Stimulated activated naive B cell treated with anti-CD40 and anti-IgM and Interleukin-4, amounts not matched to agents 10 μg/mL and 1 μg/mL and 100 μg/mL, for 72 hours (primary cell): ENCODE data around the gene SIM1.

Experiments
- ATAC-seq, 2 donors: fragments of 150-1000 bp; cut with Tn5 transposase; replicated peaks; 2 replicates each; pipeline ENCODE4 v1.10.0; 2021; ENCODE audit warnings: moderate library complexity in 1 of 2
- DNase-seq: peaks from one replicate; pipeline ENCODE4 v3.0.0; 2021
- H3K27ac Mint-ChIP-seq: one replicate; pipeline ENCODE4 v1.8.0; 2022; ENCODE audit warnings: mild to moderate bottlenecking, mixed read lengths
- H3K27me3 Mint-ChIP-seq, 2 donors: one replicate each; pipeline ENCODE4 v1.8.0; 2022; ENCODE audit warnings: mixed read lengths in 2 of 2
- H3K36me3 Mint-ChIP-seq, 2 donors: one replicate each; pipeline ENCODE4 v1.8.0; 2022; ENCODE audit warnings: mixed read lengths in 2 of 2, mild to moderate bottlenecking in 1 of 2
- H3K4me1 Mint-ChIP-seq, 2 donors: one replicate each; pipeline ENCODE4 v1.8.0; 2022; ENCODE audit warnings: mixed read lengths in 2 of 2, mild to moderate bottlenecking in 1 of 2
- H3K4me3 Mint-ChIP-seq, 2 donors: one replicate each; pipeline ENCODE4 v1.8.0; 2022; ENCODE audit warnings: mild to moderate bottlenecking in 2 of 2, mixed read lengths in 2 of 2, moderate library complexity in 1 of 2
- H3K9me3 Mint-ChIP-seq, 2 donors: one replicate each; pipeline ENCODE4 v1.8.0; 2022; ENCODE audit warnings: mixed read lengths in 2 of 2, mild to moderate bottlenecking in 1 of 2

Gene SIM1

DNA sequence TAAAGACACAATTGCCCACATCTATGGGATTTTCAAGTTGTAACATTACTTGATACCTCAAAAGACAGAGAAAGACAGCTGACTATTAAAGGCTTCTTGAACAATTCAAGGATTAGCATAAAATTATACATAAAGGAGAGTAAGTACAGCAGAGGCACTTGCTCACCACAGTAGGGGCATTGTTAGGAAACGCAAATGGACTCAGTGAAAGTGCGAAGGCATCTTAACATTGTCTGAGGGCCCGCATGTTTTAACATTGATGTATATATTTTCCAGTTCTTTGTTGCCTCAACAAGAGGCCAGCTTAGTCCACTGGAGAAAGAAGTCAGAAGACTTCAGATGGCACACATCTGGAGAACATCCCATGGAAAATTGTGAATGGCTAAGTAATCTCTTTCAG is 115.4 kb downstream of the SIM1 start:
- no peak overlapping the region for H3K4me3 Mint-ChIP-seq
- H3K36me3 Mint-ChIP-seq: no peaks in the 10 kb centered on the region
- H3K27ac Mint-ChIP-seq: no peak overlapping the region
- ATAC-seq: no peak
- no peaks in the 10 kb centered on the region for H3K9me3 Mint-ChIP-seq
- no peaks in the 10 kb centered on the region for H3K4me1 Mint-ChIP-seq
- DNase-seq: no peak
- no peaks in the 10 kb centered on the region for H3K27me3 Mint-ChIP-seq

DNA sequence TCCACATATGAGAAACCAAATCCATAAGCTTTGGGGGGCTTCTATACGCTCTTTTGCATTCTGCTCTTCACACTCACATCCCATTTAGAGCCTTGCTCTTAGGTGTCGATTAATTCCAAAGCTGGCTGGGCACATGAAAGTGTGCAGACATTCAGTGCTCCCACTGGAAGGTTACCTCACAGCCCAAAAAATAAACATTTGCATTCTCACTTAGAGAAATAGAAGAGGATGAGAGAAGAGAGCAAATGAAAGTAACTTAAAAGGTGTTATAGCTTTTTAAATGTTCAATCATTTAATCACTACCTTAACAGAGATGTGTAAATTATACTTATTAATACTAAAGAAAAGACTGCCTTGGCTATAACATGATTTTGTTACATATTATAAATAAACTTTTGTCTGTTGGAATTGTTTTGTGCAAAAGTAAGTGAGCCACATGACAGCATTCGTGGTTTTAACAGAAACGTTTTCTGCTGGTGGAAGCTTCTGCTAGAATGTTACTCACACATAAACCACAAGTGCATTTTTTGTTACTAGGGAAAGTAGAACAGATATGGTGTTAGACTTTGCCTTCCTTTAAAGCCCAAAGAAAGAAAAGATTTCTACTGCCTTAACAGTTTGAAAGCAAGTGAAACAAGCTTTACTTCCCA is 116.7 kb downstream of the SIM1 start:
- Mint-ChIP-seq H3K27me3 (no peaks in the 10 kb centered on the region), H3K4me3 (no peak overlapping the region), H3K36me3 (no peaks in the 10 kb centered on the region), H3K9me3 (no peaks in the 10 kb centered on the region), H3K27ac (no peak overlapping the region), H3K4me1 (no peaks in the 10 kb centered on the region)
- DNase-seq (no peak), ATAC-seq (no peak)

DNA sequence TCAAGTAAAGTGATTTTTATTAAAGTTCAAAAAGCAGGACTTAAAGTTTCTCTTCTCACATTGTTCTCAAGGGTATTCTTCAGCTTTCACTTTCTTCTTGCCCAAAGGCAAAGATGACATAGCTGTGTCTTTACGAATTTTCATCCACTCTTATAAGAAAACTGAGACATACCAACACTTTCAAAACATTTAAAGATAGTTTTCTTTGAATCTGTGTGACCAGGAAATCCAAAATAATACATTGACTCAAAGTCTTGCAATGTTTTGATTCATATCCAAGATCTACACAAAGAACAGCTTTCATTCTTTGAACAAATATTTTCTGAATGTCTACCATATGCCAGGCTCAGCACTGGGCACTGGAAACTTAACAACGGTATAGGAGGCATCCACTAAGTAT is 117.9 kb downstream of the SIM1 start:
- H3K36me3 Mint-ChIP-seq: no peaks in the 10 kb centered on the region
- no peaks in the 10 kb centered on the region for H3K27me3 Mint-ChIP-seq
- no peak overlapping the region for H3K4me3 Mint-ChIP-seq
- DNase-seq (no peak), ATAC-seq (no peak)
- H3K4me1 Mint-ChIP-seq: no peaks in the 10 kb centered on the region
- no peaks in the 10 kb centered on the region for H3K9me3 Mint-ChIP-seq
- H3K27ac Mint-ChIP-seq: no peak overlapping the region

DNA sequence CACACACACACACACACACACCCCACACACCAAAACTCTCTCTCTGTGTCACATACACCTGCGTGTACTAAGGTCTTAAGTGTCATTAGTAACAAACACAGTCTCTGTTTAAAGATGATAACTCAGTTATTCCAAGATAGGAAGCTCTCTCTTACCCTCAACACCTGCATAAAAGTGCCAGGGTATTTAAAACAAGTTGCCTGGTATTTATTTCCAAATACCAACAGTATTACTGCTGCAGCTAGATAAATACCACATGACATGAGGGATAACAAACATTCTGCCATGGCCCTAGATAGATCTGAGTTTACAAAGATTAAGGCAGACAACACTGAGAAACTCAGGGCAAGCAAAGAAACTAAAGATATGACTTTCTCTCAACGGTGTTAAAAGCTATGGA is 118.5 kb downstream of the SIM1 start:
- Mint-ChIP-seq H3K27ac (no peak overlapping the region), H3K4me1 (no peaks in the 10 kb centered on the region)
- no peak for ATAC-seq

DNA sequence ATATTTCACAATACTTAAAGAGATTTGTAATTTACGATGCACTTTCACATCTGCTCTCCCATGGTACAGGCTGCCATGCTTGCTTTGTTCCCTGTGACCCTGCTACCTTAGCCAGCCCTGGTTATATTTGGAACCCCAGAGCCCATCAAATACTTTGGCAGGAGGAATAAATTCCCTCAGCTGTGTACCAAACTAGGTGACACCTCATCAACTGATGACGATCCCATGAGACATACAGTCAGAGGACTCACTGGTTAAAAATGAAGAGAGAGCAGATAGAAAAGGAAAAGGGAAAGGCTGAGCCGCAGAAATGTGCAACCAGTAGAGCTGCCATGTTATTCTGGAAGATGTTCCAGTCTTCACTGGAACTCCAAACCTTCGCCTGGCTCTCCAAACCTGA is 120.0 kb downstream of the SIM1 start:
- no peak overlapping the region for H3K27ac Mint-ChIP-seq
- DNase-seq (no peak), ATAC-seq (no peak)
- no peaks in the 10 kb centered on the region for H3K27me3 Mint-ChIP-seq
- peaks cover 0 to 4% of the 10 kb centered on the region in 2 donors for H3K9me3 Mint-ChIP-seq
- no peaks in the 10 kb centered on the region for H3K4me1 Mint-ChIP-seq
- H3K4me3 Mint-ChIP-seq: no peak overlapping the region
- no peaks in the 10 kb centered on the region for H3K36me3 Mint-ChIP-seq

More for the DNA sequence above, 118.5 kb downstream of the SIM1 start:
- Mint-ChIP-seq H3K4me3 (no peak overlapping the region), H3K27me3 (no peaks in the 10 kb centered on the region), H3K36me3 (no peaks in the 10 kb centered on the region), H3K9me3 (no peaks in the 10 kb centered on the region)
- no peak for DNase-seq

DNA sequence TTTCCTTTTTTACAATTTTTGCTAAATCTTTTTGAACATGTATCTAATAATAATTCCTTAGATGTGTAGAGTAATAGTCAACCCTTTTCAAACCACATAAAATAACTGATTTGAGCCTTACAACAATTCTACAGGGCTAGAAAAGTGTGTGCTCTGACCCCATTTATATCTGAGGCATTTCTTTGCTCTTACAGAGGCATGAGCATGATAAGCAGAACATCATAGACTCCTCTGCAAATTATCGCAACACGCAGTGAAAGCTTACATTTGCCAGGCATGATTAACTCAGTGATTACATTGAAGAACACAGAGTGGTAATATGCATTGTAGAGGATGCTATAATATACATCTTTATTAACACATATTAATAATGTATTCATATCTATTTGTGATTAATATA is 120.4 kb downstream of the SIM1 start:
- Mint-ChIP-seq H3K9me3 (peaks cover 0 to 4% of the 10 kb centered on the region in 2 donors), H3K36me3 (no peaks in the 10 kb centered on the region), H3K4me3 (no peak overlapping the region), H3K27ac (no peak overlapping the region), H3K4me1 (no peaks in the 10 kb centered on the region), H3K27me3 (no peaks in the 10 kb centered on the region)
- ATAC-seq (no peak), DNase-seq (no peak)

DNA sequence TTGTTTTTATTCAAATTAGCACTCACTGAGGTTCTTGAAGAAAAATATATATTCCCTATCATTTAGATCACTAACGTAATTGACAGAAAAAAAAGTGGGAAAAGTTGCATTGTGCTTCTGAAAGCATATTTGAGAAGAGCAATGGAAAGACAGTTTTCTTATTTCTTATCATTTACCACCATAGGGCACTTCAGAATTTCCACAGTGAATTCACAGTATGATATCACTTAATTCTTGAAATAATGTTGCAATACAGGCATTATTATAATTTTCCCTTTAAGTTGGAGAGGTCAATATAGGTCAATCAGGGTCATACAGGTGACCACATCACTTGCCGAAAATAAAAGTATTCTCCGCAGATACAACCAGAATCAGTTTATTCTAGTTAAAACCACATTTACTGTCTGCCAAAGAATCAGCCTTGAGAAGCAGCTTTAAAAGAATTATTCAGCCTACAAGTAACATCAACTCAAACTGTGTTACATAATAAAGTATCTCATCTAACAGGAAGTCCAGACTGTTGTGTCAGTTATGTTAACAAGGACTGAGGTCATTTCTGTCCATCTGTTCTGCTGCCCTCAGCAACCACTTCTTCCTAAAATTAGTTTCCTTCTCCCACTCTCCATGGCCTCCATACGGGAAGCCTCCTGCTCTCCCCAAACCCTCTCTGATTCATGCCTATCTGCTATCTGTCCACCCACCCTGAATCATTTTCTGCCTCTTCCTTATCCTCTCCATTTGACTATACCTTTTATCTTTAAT is 121.2 kb downstream of the SIM1 start:
- H3K27me3 Mint-ChIP-seq: no peaks in the 10 kb centered on the region
- no peak for DNase-seq
- H3K9me3 Mint-ChIP-seq: peaks cover 0 to 4% of the 10 kb centered on the region in 2 donors
- no peaks in the 10 kb centered on the region for H3K36me3 Mint-ChIP-seq
- no peaks in the 10 kb centered on the region for H3K4me1 Mint-ChIP-seq
- H3K4me3 Mint-ChIP-seq: no peak overlapping the region
- no peak overlapping the region for H3K27ac Mint-ChIP-seq
- ATAC-seq: no peak

DNA sequence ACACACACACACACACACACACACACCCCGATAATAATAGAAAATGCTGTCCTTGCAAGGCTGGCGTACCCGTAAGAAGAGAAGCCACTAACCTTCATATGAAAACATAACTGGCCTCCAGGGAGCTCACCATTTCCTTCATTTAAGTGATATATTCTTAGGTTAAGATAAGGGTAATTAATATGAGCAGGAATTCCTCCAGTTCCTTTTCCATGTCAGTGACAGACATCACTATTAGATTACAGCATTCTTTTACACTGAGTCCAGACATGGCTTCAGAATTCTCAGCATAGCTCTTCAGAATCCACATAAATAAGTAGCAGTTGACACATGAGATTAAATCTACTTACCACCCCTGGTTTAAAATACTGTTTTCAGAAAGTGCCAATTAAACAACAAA is 121.9 kb downstream of the SIM1 start:
- Mint-ChIP-seq H3K9me3 (peaks cover 0 to 4% of the 10 kb centered on the region in 2 donors), H3K4me3 (no peak overlapping the region), H3K4me1 (no peaks in the 10 kb centered on the region), H3K27ac (no peak overlapping the region), H3K36me3 (no peaks in the 10 kb centered on the region), H3K27me3 (no peaks in the 10 kb centered on the region)
- DNase-seq (no peak), ATAC-seq (no peak)

DNA sequence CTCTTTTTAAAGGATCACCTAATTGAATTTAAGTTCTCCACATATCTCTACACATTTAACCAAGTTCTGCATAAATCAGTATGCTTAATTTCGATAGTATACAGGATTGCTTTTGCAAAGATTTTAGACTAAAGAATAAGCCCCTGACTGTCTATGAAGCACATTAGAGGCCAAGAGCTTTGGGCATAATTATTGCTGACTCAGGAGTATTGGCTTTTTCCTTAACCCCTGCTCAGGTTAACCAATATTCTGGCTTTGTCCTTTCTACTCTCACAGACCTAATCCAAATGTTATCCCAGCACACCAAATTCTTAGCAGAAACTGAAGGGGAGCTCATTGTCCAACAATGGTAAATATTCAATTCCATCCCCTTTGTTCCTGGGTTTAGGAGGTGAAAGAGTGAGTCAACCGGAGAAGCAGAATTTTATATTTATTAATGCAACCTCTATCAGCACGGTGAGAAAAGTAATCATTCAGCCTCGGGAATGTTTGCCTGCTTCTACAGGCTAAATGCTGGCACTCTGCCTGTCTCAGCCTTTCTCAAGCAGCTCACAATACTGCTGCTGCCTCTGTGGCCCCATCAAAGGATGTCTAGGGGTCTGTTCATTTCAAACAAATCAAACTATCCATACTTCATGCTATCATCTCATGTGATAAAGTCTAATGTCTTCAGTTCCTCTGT is 125.0 kb downstream of the SIM1 start:
- Mint-ChIP-seq H3K4me1 (no peaks in the 10 kb centered on the region), H3K4me3 (no peak overlapping the region), H3K27me3 (no peaks in the 10 kb centered on the region), H3K27ac (no peak overlapping the region), H3K36me3 (no peaks in the 10 kb centered on the region), H3K9me3 (peaks cover 0 to 4% of the 10 kb centered on the region in 2 donors)
- ATAC-seq: no peak
- DNase-seq: no peak

DNA sequence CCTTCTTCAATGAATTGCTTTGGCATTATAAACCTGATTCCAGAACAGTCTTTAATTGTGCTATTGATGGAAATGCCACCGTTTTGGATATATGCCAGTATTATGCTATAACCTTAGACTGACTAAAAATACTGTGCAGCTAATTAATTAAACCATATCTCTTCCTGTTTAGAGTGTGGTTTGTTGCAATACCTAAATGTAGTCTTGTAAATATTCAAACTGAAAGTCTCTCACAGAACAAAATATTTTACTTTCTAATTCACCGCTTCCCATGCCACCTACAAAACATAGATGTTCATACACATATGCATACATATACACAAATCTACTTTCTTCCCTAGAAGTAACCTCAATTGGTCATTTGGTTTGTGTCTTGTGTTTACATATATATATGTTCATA is 126.6 kb downstream of the SIM1 start:
- DNase-seq (no peak), ATAC-seq (no peak)
- Mint-ChIP-seq H3K9me3 (peaks cover 0 to 4% of the 10 kb centered on the region in 2 donors), H3K27me3 (no peaks in the 10 kb centered on the region), H3K27ac (no peak overlapping the region), H3K36me3 (no peaks in the 10 kb centered on the region), H3K4me1 (no peaks in the 10 kb centered on the region), H3K4me3 (no peak overlapping the region)

DNA sequence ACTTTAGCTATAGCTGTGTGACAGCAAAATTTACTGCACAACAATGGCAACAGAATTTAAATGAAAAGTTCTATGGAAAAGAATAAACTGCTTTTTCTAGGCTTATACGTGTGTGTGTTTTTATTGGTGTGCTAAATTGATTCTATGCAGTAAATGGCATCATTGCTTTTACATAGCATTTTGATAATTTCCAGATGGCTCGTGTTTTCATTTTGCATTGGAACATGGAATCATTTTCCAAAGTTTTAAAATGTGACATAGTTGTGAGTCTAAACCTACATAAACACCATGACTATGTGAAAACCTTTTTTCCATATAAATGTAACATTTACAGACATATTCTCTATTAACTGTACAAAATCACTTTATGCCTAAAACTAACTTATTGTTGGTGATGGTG is 127.8 kb downstream of the SIM1 start:
- Mint-ChIP-seq H3K27ac (no peak overlapping the region), H3K36me3 (no peaks in the 10 kb centered on the region), H3K27me3 (no peaks in the 10 kb centered on the region), H3K4me3 (no peak overlapping the region), H3K4me1 (no peaks in the 10 kb centered on the region), H3K9me3 (peaks cover 0 to 4% of the 10 kb centered on the region in 2 donors)
- no peak for ATAC-seq
- DNase-seq: no peak

DNA sequence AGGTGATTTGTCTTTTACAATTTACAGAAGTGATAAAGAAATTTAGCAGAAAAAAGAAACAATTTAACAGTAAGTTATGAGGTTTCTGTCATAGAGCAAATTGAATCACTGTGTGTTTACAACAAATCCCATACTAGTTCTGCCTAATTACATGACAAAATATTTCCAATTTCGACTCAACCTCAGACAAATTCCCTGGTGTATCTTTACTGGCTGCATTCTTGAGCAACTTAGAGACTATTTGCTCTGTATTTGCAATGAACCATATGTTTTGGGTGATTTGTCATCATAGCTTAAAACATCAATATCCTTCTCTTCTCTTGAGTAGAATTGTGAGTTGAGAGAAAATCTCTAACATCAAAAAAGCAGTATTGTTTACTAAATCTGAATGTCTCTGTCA is 128.7 kb downstream of the SIM1 start:
- no peaks in the 10 kb centered on the region for H3K4me1 Mint-ChIP-seq
- no peaks in the 10 kb centered on the region for H3K27me3 Mint-ChIP-seq
- no peaks in the 10 kb centered on the region for H3K36me3 Mint-ChIP-seq
- H3K27ac Mint-ChIP-seq: no peak overlapping the region
- DNase-seq (no peak), ATAC-seq (no peak)
- peaks cover 0 to 4% of the 10 kb centered on the region in 2 donors for H3K9me3 Mint-ChIP-seq
- H3K4me3 Mint-ChIP-seq: no peak overlapping the region
